Measurements from ENCODE around the gene FOLH1.
"Not testable (repeated sequence)": the region's sequence is repeated elsewhere in the genome, so short reads cannot be mapped to it uniquely, and the experiment has no call there.

DNA sequence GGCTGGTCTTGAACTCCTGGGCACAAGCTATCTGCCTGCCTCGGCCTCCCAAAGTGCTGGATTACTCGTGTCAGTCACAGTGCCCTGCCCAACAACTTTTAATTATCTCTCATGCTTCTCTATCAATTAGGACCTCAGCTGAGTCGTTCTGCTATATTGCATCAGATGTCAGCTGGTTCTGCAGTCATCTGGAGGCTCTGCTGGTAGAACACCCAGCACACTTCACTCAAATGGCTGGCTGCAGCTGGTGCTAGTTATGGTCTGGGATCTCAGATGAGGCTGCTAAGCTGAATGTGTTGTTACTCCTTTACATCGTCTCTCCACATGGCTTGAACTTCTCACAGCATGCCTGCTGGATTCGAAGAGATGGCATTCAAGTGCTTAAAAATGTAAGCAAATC lies 42.8 kb upstream of the FOLH1 start:
- TF ChIP-seq EZH2 (IDR thresholded peaks at IDR 0.05; ENCODE audit: insufficient read depth, poor library complexity, severe bottlenecking); EZH2phosphoT487 (IDR thresholded peaks at IDR 0.05; ENCODE audit: insufficient read depth, low read depth): not testable (repeated sequence)
